Mesothelial cell of epicardium (in vitro differentiated cells): ENCODE measurements around the gene SOX13. TPM values are rescaled to one million over a fixed set of nuclear protein-coding genes. Genes with fewer than 3 reads are reported as not detected.

ENCODE experiments used
- DNase-seq, 2 experiments: peaks; one replicate each; pipeline ENCODE4 v3.0.0; 2021; ENCODE audit warnings: low spot score in 2 of 2; ENCODE audit not compliant: unreplicated experiment in 2 of 2
- H3K27ac Mint-ChIP-seq: 2 replicates; pipeline ENCODE4 v1.8.0; 2021; ENCODE audit warnings: mixed read lengths
- H3K27me3 Mint-ChIP-seq: 2 replicates; pipeline ENCODE4 v1.8.0; 2021; ENCODE audit warnings: low read depth, mixed read lengths
- H3K36me3 Mint-ChIP-seq: 2 replicates; pipeline ENCODE4 v1.8.0; 2021; ENCODE audit warnings: mixed read lengths
- H3K4me1 Mint-ChIP-seq: 2 replicates; pipeline ENCODE4 v1.8.0; 2021; ENCODE audit warnings: mixed read lengths
- H3K4me3 Mint-ChIP-seq: 2 replicates; pipeline ENCODE4 v1.8.0; 2021; ENCODE audit warnings: mild to moderate bottlenecking, moderate library complexity, mixed read lengths
- H3K9me3 Mint-ChIP-seq: 2 replicates; pipeline ENCODE4 v1.8.0; 2021; ENCODE audit warnings: mixed read lengths
- total RNA-seq: library from RNA; stranded (reverse); gene quantifications from 3 replicates; pipeline ENCODE4 v1.2.1, GENCODE V29; 2021
- TF ChIP-seq, protein P1 (sequence below): fragments of 200-600 bp; sonication (generic); IDR thresholded peaks from one replicate; pipeline ENCODE4 v1.5.0; 2021; ENCODE audit warnings: antibody characterized with exemption; ENCODE audit not compliant: unreplicated experiment

SOX13 gene
- total RNA-seq, 1 donor from 2014 or later, result 61.7 TPM

DNA sequence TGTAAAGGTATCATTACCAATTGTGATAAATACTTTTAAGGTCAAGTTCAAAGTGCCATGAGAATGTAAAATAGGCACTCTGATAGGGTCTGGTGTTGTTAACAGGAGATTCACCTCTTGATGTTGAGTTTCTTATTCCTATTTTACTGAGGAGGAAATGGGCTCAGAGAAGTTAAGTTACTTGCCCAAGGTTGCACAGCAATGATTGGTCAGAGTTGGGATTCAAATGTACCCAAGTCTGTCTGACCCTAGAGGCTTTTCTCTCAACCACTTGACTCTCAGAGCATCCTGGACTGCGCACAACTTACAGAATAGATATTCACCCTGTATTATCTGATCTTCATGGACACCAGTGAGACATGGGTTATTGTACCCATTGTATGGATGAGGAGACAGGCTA is 33.9 kb downstream of the SOX13 start:
- Mint-ChIP-seq H3K27me3 (no peaks in the 10 kb centered on the region), H3K9me3 (no peaks in the 10 kb centered on the region), H3K4me3 (no peak overlapping the region), H3K4me1 (peaks cover 37% of the 10 kb centered on the region), H3K27ac (no peak overlapping the region), H3K36me3 (no peaks in the 10 kb centered on the region)
- TF ChIP-seq, protein P1, sequence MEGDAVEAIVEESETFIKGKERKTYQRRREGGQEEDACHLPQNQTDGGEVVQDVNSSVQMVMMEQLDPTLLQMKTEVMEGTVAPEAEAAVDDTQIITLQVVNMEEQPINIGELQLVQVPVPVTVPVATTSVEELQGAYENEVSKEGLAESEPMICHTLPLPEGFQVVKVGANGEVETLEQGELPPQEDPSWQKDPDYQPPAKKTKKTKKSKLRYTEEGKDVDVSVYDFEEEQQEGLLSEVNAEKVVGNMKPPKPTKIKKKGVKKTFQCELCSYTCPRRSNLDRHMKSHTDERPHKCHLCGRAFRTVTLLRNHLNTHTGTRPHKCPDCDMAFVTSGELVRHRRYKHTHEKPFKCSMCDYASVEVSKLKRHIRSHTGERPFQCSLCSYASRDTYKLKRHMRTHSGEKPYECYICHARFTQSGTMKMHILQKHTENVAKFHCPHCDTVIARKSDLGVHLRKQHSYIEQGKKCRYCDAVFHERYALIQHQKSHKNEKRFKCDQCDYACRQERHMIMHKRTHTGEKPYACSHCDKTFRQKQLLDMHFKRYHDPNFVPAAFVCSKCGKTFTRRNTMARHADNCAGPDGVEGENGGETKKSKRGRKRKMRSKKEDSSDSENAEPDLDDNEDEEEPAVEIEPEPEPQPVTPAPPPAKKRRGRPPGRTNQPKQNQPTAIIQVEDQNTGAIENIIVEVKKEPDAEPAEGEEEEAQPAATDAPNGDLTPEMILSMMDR, result no peak
- no peak for DNase-seq

DNA sequence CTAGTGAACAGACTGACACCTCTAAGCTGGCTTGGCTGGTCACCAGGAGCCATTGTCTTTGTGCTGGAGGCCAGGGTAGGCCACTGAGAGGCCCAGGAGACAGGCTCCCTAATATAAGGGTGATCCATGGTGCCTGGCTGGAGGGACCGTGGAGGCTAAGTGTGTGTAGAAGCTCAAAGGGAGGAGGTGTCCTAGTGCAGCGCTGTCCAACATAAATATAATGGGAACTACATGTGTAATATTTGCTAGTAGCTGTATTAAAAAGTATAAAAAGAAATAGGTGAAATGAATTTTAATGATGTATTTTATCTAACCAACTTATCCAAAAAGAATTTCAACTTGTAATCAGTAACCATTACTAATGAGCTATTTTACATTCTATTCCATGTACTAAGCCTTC is 35.0 kb downstream of the SOX13 start:
- TF ChIP-seq, protein P1, result no peak
- Mint-ChIP-seq H3K36me3 (no peaks in the 10 kb centered on the region), H3K27ac (peak overlapping the region; percentile 89), H3K4me3 (no peak overlapping the region), H3K27me3 (no peaks in the 10 kb centered on the region), H3K4me1 (peaks cover 30% of the 10 kb centered on the region), H3K9me3 (no peaks in the 10 kb centered on the region)
- DNase-seq, result no peak

DNA sequence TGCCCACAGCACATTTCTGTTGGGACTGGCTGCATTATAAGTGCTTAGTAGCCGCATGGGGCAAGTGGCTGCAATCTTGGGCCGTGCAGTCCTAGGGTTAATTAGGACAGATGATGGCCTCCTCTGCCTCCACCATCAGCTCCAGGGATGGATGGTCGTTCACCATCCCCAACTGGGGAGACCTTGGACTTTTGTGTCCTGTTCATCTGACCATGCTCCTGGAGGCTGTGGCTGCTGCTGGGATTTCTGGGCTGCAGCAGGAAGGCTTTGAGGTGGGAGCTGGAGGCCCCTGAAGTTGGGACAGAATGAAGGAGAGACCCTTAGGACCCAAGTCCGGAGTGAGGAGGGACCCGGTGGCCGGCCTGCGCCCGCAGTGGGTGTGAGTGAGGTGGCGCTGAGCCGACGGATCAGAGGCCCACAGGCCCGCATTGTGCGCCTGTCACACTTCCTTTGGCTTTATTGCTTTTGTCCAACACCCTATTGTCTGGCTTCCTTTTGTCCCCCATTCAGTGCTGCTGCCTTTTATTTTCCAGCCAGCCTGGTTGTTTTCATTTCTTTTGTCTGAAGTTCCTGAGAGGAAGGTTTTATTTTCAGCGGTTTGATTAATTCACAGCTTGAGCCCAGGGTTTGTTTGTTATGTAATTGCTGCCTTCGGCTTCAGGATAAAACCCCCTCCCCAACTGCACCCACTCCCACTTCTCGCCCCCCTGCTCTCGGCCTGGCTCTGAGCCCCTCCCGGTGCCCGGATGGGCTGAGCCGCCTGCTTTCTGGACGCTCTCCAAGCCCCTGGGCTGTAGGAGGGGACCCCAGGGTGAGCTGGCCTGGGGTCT is 35.6 kb downstream of the SOX13 start:
- no peaks in the 10 kb centered on the region for H3K9me3 Mint-ChIP-seq
- no peaks in the 10 kb centered on the region for H3K36me3 Mint-ChIP-seq
- peaks cover 27% of the 10 kb centered on the region for H3K4me1 Mint-ChIP-seq
- no peak for DNase-seq
- H3K27ac Mint-ChIP-seq, result peak overlapping the region; percentile 89
- H3K4me3 Mint-ChIP-seq, result peak overlapping the region; percentile 25
- no peaks in the 10 kb centered on the region for H3K27me3 Mint-ChIP-seq
- TF ChIP-seq, protein P1, result no peak

DNA sequence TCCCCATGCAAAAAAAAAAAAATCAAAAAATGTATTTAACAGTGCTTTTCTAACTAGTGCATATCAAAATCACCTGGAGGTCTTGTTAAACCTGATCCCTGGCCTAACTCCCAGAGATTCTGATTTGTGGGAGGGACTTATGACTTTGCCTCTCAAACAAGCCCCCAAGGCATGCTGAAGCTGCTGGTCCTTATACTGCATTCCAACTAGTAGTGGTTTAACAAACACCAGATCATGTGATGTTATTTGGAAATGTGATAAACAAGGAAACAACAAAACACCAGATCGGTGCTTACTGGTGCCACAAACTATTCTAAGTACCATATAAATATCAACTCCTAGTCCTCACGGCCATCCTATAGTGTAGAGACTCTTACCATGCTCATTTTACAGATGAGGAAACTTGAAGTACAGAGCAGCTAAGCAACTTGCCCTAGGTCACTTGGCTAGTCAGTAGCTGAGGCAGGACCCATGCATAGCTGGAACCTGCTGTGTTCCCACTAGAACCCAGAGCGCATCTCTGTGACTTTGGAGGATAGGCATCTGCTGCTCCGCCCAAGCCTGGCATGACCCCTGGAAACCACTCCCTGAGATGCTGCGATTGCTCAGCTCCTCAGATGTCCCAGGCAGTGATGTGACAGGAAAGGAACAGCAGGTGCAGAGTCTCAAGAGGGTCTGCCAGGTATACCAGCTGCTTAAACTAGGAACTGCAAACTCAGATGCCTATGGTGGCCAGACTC is 38.1 kb downstream of the SOX13 start:
- TF ChIP-seq, protein P1, result no peak
- Mint-ChIP-seq H3K4me1 (peaks cover 16% of the 10 kb centered on the region), H3K27me3 (no peaks in the 10 kb centered on the region), H3K9me3 (no peaks in the 10 kb centered on the region), H3K4me3 (no peak overlapping the region), H3K36me3 (peaks cover 3% of the 10 kb centered on the region), H3K27ac (peak overlapping the region; percentile 50)
- no peak for DNase-seq

DNA sequence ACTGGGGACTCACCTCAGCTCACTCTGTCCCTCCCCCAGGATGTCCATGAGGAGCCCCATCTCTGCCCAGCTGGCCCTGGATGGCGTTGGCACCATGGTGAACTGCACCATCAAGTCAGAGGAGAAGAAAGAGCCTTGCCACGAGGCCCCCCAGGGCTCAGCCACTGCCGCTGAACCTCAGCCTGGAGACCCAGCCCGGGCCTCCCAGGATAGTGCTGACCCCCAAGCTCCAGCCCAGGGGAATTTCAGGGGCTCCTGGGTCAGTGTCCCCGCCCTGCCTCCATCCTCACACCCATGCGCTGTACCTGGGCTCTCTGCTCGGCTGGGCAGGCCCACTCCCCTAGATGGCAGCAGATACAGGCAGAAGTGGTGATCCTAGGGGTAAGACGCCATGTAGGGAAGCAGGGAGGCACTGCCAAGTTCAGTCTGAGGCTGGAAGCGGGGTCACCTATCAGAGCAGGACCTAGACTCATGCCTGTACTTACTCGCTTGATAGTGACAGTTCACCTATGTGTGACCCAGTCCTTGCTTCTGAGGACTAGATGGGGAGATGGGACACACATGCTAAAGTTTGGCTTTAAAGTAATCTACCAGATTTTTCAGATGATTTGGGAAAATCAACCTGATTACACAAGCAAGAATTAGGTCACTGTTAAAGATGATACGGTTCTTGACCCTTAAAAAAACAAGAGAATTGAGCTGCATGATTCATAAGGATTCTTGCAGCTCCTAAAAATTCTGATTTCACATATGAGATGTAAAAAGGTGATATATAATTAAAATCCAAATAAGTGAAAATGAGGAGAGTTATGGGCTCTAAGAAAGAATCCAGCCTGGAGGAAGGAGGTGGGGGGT is 40.2 kb downstream of the SOX13 start:
- Mint-ChIP-seq H3K4me3 (no peak overlapping the region), H3K27ac (no peak overlapping the region), H3K36me3 (peaks cover 7% of the 10 kb centered on the region), H3K27me3 (no peaks in the 10 kb centered on the region), H3K4me1 (peaks cover 15% of the 10 kb centered on the region), H3K9me3 (no peaks in the 10 kb centered on the region)
- TF ChIP-seq, protein P1, result no peak
- DNase-seq, result no peak
